ENCODE measurements around the gene SPATA31C1. TPM values are rescaled to one million over a fixed set of nuclear protein-coding genes. Genes with fewer than 3 reads are reported as not detected.

Gene SPATA31C1
- not detected in 2 replicates for total RNA-seq

DNA sequence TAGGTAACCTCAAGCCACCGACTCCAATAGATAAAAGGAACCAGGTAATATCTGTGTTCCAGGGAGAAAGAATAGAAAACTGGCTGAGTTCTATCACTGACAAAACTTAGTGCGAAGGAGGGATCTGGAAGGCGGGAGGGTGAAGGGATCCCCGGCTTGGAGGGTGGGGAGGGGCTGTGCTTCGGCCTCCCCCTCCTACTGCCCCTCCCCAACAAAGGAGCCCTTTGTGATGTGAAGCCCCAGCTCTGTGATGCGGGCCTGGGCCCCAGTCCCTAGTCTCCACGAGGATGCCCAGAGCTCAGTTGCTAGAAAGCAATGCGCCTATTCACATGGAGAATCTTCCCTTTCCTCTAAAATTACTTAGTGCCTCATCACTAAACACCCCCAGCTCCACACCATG lies at the start of gene SPATA31C1:
TSS of gene SPATA31C1 (plus strand) at position 301 of the 400 bp plus-strand sequence.

DNA sequence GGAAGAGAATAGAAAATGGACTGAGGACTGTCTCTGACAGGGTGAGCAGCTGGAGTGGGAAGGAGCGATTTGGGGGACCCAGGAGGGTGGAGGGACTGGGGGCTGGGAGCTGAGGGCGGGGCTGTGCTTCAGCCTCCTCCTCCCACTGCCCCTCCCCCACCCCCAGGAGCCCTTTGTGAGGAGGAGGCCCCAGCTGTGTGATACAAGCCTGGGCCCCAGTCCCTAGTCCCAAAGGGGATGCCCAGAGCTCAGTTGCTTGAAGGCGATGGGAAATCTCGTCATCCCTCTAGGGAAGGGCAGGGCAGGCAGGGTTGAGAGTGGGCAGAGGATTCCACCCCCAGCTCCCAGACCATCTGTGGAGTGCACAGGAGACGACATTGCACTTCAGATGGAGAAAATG lies 35.1 kb upstream of the SPATA31C1 start, which contains the start of gene SPATA31E1:
TSS of gene SPATA31E1 (plus strand) at position 251 of the 400 bp plus-strand sequence. CDS start at position 266, 15 bp downstream.

Other genes with a start within 250 kb of the SPATA31C1 start
- gene CTSL, start 191.8 kb upstream of the SPATA31C1 start, total RNA-seq: 670 and 990 TPM in 2 replicates
- gene SPATA31E1, start 35.1 kb upstream of the SPATA31C1 start, total RNA-seq: not detected in 2 replicates
- 0.22 and 0.52 TPM in 2 replicates for gene CDK20, start 56.6 kb downstream of the SPATA31C1 start, total RNA-seq
- gene SPATA31C2, start 220.5 kb downstream of the SPATA31C1 start, total RNA-seq: not detected in 2 replicates